Endothelial cell (in vitro differentiated cells): Measurements from ENCODE around the gene CASP7. TPM values are rescaled to one million over a fixed set of nuclear protein-coding genes. Genes with fewer than 3 reads are reported as not detected.
"Not testable (repeated sequence)": the region's sequence is repeated elsewhere in the genome, so short reads cannot be mapped to it uniquely, and the experiment has no call there.

Experiments
- DNase-seq: peaks from one replicate; pipeline ENCODE4 v3.0.0; 2021; ENCODE audit warnings: low spot score
- H3K27ac Mint-ChIP-seq: one replicate; pipeline ENCODE4 v1.8.0; 2021; ENCODE audit warnings: mixed read lengths, inconsistent platforms; ENCODE audit not compliant: unreplicated experiment
- H3K27me3 Mint-ChIP-seq: one replicate; pipeline ENCODE4 v1.8.0; 2021; ENCODE audit warnings: mild to moderate bottlenecking, moderate library complexity, mixed read lengths, inconsistent platforms; ENCODE audit not compliant: unreplicated experiment
- H3K36me3 Mint-ChIP-seq: one replicate; pipeline ENCODE4 v1.8.0; 2021; ENCODE audit warnings: mild to moderate bottlenecking, low read depth, mixed read lengths, inconsistent platforms; ENCODE audit not compliant: unreplicated experiment
- H3K4me1 Mint-ChIP-seq: one replicate; pipeline ENCODE4 v1.8.0; 2021; ENCODE audit warnings: mild to moderate bottlenecking, mixed read lengths, inconsistent platforms; ENCODE audit not compliant: unreplicated experiment
- H3K4me3 Mint-ChIP-seq: one replicate; pipeline ENCODE4 v1.8.0; 2021; ENCODE audit warnings: mild to moderate bottlenecking, mixed read lengths, inconsistent platforms; ENCODE audit not compliant: unreplicated experiment
- H3K9me3 Mint-ChIP-seq: one replicate; pipeline ENCODE4 v1.8.0; 2021; ENCODE audit warnings: mixed read lengths, inconsistent platforms; ENCODE audit not compliant: unreplicated experiment
- CTCF ChIP-seq: fragments of 200-600 bp; sonication (generic); IDR thresholded peaks from one replicate; pipeline ENCODE4 v1.5.0; 2021; ENCODE audit warnings: antibody characterized with exemption; ENCODE audit not compliant: unreplicated experiment
- total RNA-seq: library from RNA; stranded (reverse); fragmentation: NEBNext Ultra II Directional; extraction: Animal tissue kit (Norgen Biotek cat#: 25700); gene quantifications from one replicate; pipeline ENCODE4 v1.2.1, GENCODE V29; 2021; ENCODE audit not compliant: unreplicated experiment

Gene CASP7
- total RNA-seq, 1 donor from 2014 or later = 11.9 TPM

GRCh38 chr10:113764582-113764981 lies 84.9 kb downstream of the CASP7 start:
- DNase-seq = no peak
- no peaks in the 10 kb centered on the region for H3K9me3 Mint-ChIP-seq
- H3K36me3 Mint-ChIP-seq = no peaks in the 10 kb centered on the region
- no peaks in the 10 kb centered on the region for H3K4me1 Mint-ChIP-seq
- no peak for TF ChIP-seq CTCF
- H3K27me3 Mint-ChIP-seq = no peaks in the 10 kb centered on the region
- H3K4me3 Mint-ChIP-seq = no peak overlapping the region
- H3K27ac Mint-ChIP-seq = no peak overlapping the region

GRCh38 chr10:113765910-113766309 lies 86.2 kb downstream of the CASP7 start:
- H3K4me1 Mint-ChIP-seq = no peaks in the 10 kb centered on the region

GRCh38 chr10:113767222-113767621 lies 87.5 kb downstream of the CASP7 start:
- no peak for DNase-seq
- H3K9me3 Mint-ChIP-seq = no peaks in the 10 kb centered on the region
- H3K27me3 Mint-ChIP-seq = no peaks in the 10 kb centered on the region
- no peak overlapping the region for H3K4me3 Mint-ChIP-seq
- H3K27ac Mint-ChIP-seq = no peak overlapping the region
- H3K36me3 Mint-ChIP-seq = no peaks in the 10 kb centered on the region
- no peak for TF ChIP-seq CTCF
- H3K4me1 Mint-ChIP-seq = no peaks in the 10 kb centered on the region

More at GRCh38 chr10:113765910-113766309, 86.2 kb downstream of the CASP7 start:
- Mint-ChIP-seq H3K36me3 (no peaks in the 10 kb centered on the region), H3K27me3 (no peaks in the 10 kb centered on the region), H3K27ac (no peak overlapping the region), H3K9me3 (no peaks in the 10 kb centered on the region), H3K4me3 (no peak overlapping the region)
- DNase-seq = no peak
- TF ChIP-seq CTCF = no peak

- DNase-seq = no peak
- no peaks in the 10 kb centered on the region for H3K27me3 Mint-ChIP-seq
- H3K36me3 Mint-ChIP-seq = no peaks in the 10 kb centered on the region
- no peaks in the 10 kb centered on the region for H3K4me1 Mint-ChIP-seq
- no peak overlapping the region for H3K4me3 Mint-ChIP-seq
- no peaks in the 10 kb centered on the region for H3K9me3 Mint-ChIP-seq
- no peak for TF ChIP-seq CTCF
- no peak overlapping the region for H3K27ac Mint-ChIP-seq
Observed at GRCh38 chr10:113770346-113770745, 90.6 kb downstream of the CASP7 start.

- H3K36me3 Mint-ChIP-seq, H3K4me3 Mint-ChIP-seq, DNase-seq, H3K4me1 Mint-ChIP-seq, H3K27ac Mint-ChIP-seq, H3K9me3 Mint-ChIP-seq, H3K27me3 Mint-ChIP-seq: not testable (repeated sequence)
Observed at GRCh38 chr10:113771131-113771530, 91.4 kb downstream of the CASP7 start.
